Activated CD4-positive, alpha-beta T cell treated with anti-CD3 and anti-CD28 coated beads for 36 hours (primary cell): ENCODE measurements around the gene SLC9A8. TPM values are rescaled to one million over a fixed set of nuclear protein-coding genes. Genes with fewer than 3 reads are reported as not detected.
"Not testable (repeated sequence)": the region's sequence is repeated elsewhere in the genome, so short reads cannot be mapped to it uniquely, and the experiment has no call there.

Experiments
- ATAC-seq: fragments of 200-7000 bp; cut with Tn5 transposase; one replicate; pipeline ENCODE4 v1.10.0; 2021; ENCODE audit warnings: mild to moderate bottlenecking, moderate library complexity
- CTCF ChIA-PET: fragments of 350-600 bp; sonication (Branson Sonifier 250); formaldehyde crosslinking; loops from one replicate; lab custom pipeline; 2021; ENCODE audit warnings: antibody characterized with exemption; lab: Charles Lee
- POLR2A ChIA-PET: fragments of 350-600 bp; sonication (Branson Sonifier 250); formaldehyde crosslinking; loops from one replicate; lab custom pipeline; 2021; ENCODE audit warnings: antibody characterized with exemption, inconsistent platforms; lab: Charles Lee
- DNase-seq: peaks from one replicate; pipeline ENCODE4 v3.0.0-alpha.2; 2020
- H3K27ac Mint-ChIP-seq: one replicate; pipeline ENCODE4 v1.8.0; 2021; ENCODE audit warnings: mixed read lengths
- H3K27me3 Mint-ChIP-seq: one replicate; pipeline ENCODE4 v1.8.0; 2021; ENCODE audit warnings: mixed read lengths
- H3K36me3 Mint-ChIP-seq: one replicate; pipeline ENCODE4 v1.8.0; 2021; ENCODE audit warnings: low read depth, mixed read lengths
- H3K4me1 Mint-ChIP-seq: one replicate; pipeline ENCODE4 v1.8.0; 2021; ENCODE audit warnings: mixed read lengths
- H3K4me3 Mint-ChIP-seq: one replicate; pipeline ENCODE4 v1.8.0; 2021; ENCODE audit warnings: mild to moderate bottlenecking, moderate library complexity, mixed read lengths
- H3K9me3 Mint-ChIP-seq: one replicate; pipeline ENCODE4 v1.8.0; 2021; ENCODE audit warnings: low read depth, mixed read lengths
- intact Hi-C, 2 experiments: fragments of 100-400 bp; cut with DNase I in 1 of 2; cut with micrococcal nuclease in 1 of 2; formaldehyde crosslinking; loops; one replicate each; pipeline versions ENCODE4 v1.14.2 to v1.15.1; 2022 to 2024; cut with DNase I, micrococcal nuclease
- total RNA-seq, 2 experiments: library from RNA; stranded (reverse); gene quantifications; one replicate each; pipeline ENCODE4 v1.2.3, GENCODE V29; 2021

The SLC9A8 gene
- total RNA-seq, 2 experiments from 2014 or later: 12.6 to 16.7 TPM

- Mint-ChIP-seq H3K4me3 (no peak overlapping the region), H3K27me3 (no peaks in the 10 kb centered on the region), H3K4me1 (peaks cover 28% of the 10 kb centered on the region), H3K36me3 (peaks cover 13% of the 10 kb centered on the region), H3K27ac (no peak overlapping the region), H3K9me3 (no peaks in the 10 kb centered on the region)
- CTCF ChIA-PET: interaction anchor here (0.6 to 1.1 kb wide), 4 partner anchors 9 to 351 kb away, joined by 3 to 4 read pairs (median 4); no protein-coding TSS in a partner anchor
- POLR2A ChIA-PET: no interaction called here
- intact Hi-C loops: loop anchor here in 1 of 2 experiments (5.0 kb wide), 1 partner anchor 37 kb away; no protein-coding TSS in a partner anchor
- ATAC-seq (no peak), DNase-seq (no peak)
Measured at GRCh38 chr20:49890471-49891361, 78.1 kb downstream of the SLC9A8 start.

- Mint-ChIP-seq H3K27ac (peak overlapping the region; percentile 17), H3K4me3 (no peak overlapping the region), H3K27me3 (no peaks in the 10 kb centered on the region), H3K9me3 (no peaks in the 10 kb centered on the region), H3K4me1 (peaks cover 28% of the 10 kb centered on the region), H3K36me3 (peaks cover 13% of the 10 kb centered on the region)
- ChIA-PET POLR2A (no interaction called here), CTCF (interaction anchor here (1.0 to 1.5 kb wide), 5 partner anchors 8 to 179 kb away, joined by 3 to 6 read pairs (median 4); no protein-coding TSS in a partner anchor)
- no peak for ATAC-seq
- no peak for DNase-seq
- intact Hi-C loops: loop anchor here in 1 of 2 experiments (5.0 kb wide), 1 partner anchor 36 kb away; no protein-coding TSS in a partner anchor
Measured at GRCh38 chr20:49891476-49892110, 79.0 kb downstream of the SLC9A8 start.

GRCh38 chr20:49892260-49892659, 79.6 kb downstream of the SLC9A8 start:
- intact Hi-C loops: loop anchor here in 1 of 2 experiments (5.0 kb wide), 1 partner anchor 35 kb away; no protein-coding TSS in a partner anchor
- Mint-ChIP-seq H3K36me3 (peaks cover 11% of the 10 kb centered on the region), H3K4me3 (no peak overlapping the region), H3K27ac (peak overlapping the region; percentile 81), H3K27me3 (no peaks in the 10 kb centered on the region), H3K4me1 (peaks cover 28% of the 10 kb centered on the region), H3K9me3 (no peaks in the 10 kb centered on the region)
- CTCF ChIA-PET: interaction anchor here (0.6 to 1.7 kb wide), 7 partner anchors 9 to 219 kb away, joined by 3 to 6 read pairs (median 4); no protein-coding TSS in a partner anchor
- ATAC-seq (no peak), DNase-seq (no peak)
- POLR2A ChIA-PET: no interaction called here

- H3K27ac Mint-ChIP-seq: peak overlapping the region; percentile 81
- no peak for ATAC-seq
Measured at GRCh38 chr20:49892817-49893216, 80.2 kb downstream of the SLC9A8 start.

GRCh38 chr20:49893242-49894072, 80.8 kb downstream of the SLC9A8 start:
- H3K9me3 Mint-ChIP-seq: no peaks in the 10 kb centered on the region

More at GRCh38 chr20:49892817-49893216, 80.2 kb downstream of the SLC9A8 start:
- Mint-ChIP-seq H3K27me3 (no peaks in the 10 kb centered on the region), H3K36me3 (peaks cover 7% of the 10 kb centered on the region), H3K4me3 (no peak overlapping the region), H3K4me1 (peaks cover 25% of the 10 kb centered on the region), H3K9me3 (no peaks in the 10 kb centered on the region)
- no peak for DNase-seq
- POLR2A ChIA-PET: no interaction called here
- CTCF ChIA-PET: interaction anchor here (0.6 to 1.7 kb wide), 7 partner anchors 9 to 281 kb away, joined by 3 to 6 read pairs (median 4); no protein-coding TSS in a partner anchor
- intact Hi-C loops: loop anchor here in 1 of 2 experiments (5.0 kb wide), 1 partner anchor 34 kb away; no protein-coding TSS in a partner anchor

GRCh38 chr20:49894073-49894470, 81.4 kb downstream of the SLC9A8 start:
- DNase-seq (peak; percentile 63), ATAC-seq (peak; percentile 73)
- Mint-ChIP-seq H3K4me3 (no peak overlapping the region), H3K27me3 (no peaks in the 10 kb centered on the region), H3K4me1 (peaks cover 25% of the 10 kb centered on the region), H3K9me3 (no peaks in the 10 kb centered on the region), H3K27ac (peak overlapping the region; percentile 74), H3K36me3 (no peaks in the 10 kb centered on the region)
- CTCF ChIA-PET: interaction anchor here (0.9 to 1.2 kb wide), 2 partner anchors 17 to 284 kb away, joined by 3 to 4 read pairs; no protein-coding TSS in a partner anchor
- intact Hi-C loops: loop anchor here in 1 of 2 experiments (5.0 kb wide), 1 partner anchor 33 kb away; no protein-coding TSS in a partner anchor
- POLR2A ChIA-PET: interaction anchor here (0.9 kb wide), 1 partner anchor 9 kb away, joined by 4 read pairs; no protein-coding TSS in a partner anchor

More at GRCh38 chr20:49893242-49894072, 80.8 kb downstream of the SLC9A8 start:
- CTCF ChIA-PET: interaction anchor here (0.8 to 1.7 kb wide), 7 partner anchors 8 to 283 kb away, joined by 3 to 6 read pairs (median 4); no protein-coding TSS in a partner anchor
- intact Hi-C loops: loop anchor here in 1 of 2 experiments (5.0 kb wide), 1 partner anchor 34 kb away; no protein-coding TSS in a partner anchor
- peak overlapping the region; percentile 81 for H3K27ac Mint-ChIP-seq
- peaks cover 25% of the 10 kb centered on the region for H3K4me1 Mint-ChIP-seq
- H3K36me3 Mint-ChIP-seq: peaks cover 4% of the 10 kb centered on the region
- H3K27me3 Mint-ChIP-seq: no peaks in the 10 kb centered on the region
- DNase-seq: peak; percentile 76
- no peak overlapping the region for H3K4me3 Mint-ChIP-seq
- peak; percentile 81 for ATAC-seq
- POLR2A ChIA-PET: interaction anchor here (0.9 kb wide), 1 partner anchor 9 kb away, joined by 4 read pairs; no protein-coding TSS in a partner anchor

GRCh38 chr20:49895474-49896093, 83.0 kb downstream of the SLC9A8 start:
- H3K36me3 Mint-ChIP-seq, ATAC-seq, H3K27ac Mint-ChIP-seq, H3K9me3 Mint-ChIP-seq, intact Hi-C loops, DNase-seq, H3K27me3 Mint-ChIP-seq, H3K4me3 Mint-ChIP-seq: not testable (repeated sequence)
- CTCF ChIA-PET: interaction anchor here (1.5 kb wide), 1 partner anchor 36 kb away, joined by 4 read pairs; no protein-coding TSS in a partner anchor
- H3K4me1 Mint-ChIP-seq: peaks cover 25% of the 10 kb centered on the region
- POLR2A ChIA-PET: interaction anchor here (0.6 kb wide), 1 partner anchor 10 kb away, joined by 3 read pairs; no protein-coding TSS in a partner anchor

GRCh38 chr20:49896204-49896603, 83.6 kb downstream of the SLC9A8 start:
- Mint-ChIP-seq H3K4me1 (peaks cover 25% of the 10 kb centered on the region), H3K4me3 (no peak overlapping the region), H3K27me3 (no peaks in the 10 kb centered on the region), H3K36me3 (no peaks in the 10 kb centered on the region), H3K9me3 (no peaks in the 10 kb centered on the region), H3K27ac (no peak overlapping the region)
- no peak for ATAC-seq
- ChIA-PET POLR2A (interaction anchor here (0.6 kb wide), 1 partner anchor 9 kb away, joined by 3 read pairs; no protein-coding TSS in a partner anchor), CTCF (interaction anchor here (1.5 kb wide), 1 partner anchor 36 kb away, joined by 4 read pairs; no protein-coding TSS in a partner anchor)
- intact Hi-C loops: no loop called here
- no peak for DNase-seq

- CTCF ChIA-PET: interaction anchor here (0.6 to 1.3 kb wide), 6 partner anchors 9 to 302 kb away, joined by 3 to 4 read pairs (median 3); no protein-coding TSS in a partner anchor
- POLR2A ChIA-PET: interaction anchor here (0.7 to 1.0 kb wide), 2 partner anchors 13 to 366 kb away, joined by 3 read pairs; no protein-coding TSS in a partner anchor
Measured at GRCh38 chr20:49899541-49900383, 87.1 kb downstream of the SLC9A8 start.

More at GRCh38 chr20:49899541-49900383, 87.1 kb downstream of the SLC9A8 start:
- no peak overlapping the region for H3K27ac Mint-ChIP-seq
- ATAC-seq (no peak), DNase-seq (no peak)
- H3K27me3 Mint-ChIP-seq: no peaks in the 10 kb centered on the region
- H3K36me3 Mint-ChIP-seq: peaks cover 4% of the 10 kb centered on the region
- intact Hi-C loops: no loop called here
- no peak overlapping the region for H3K4me3 Mint-ChIP-seq
- no peaks in the 10 kb centered on the region for H3K9me3 Mint-ChIP-seq
- H3K4me1 Mint-ChIP-seq: peaks cover 1% of the 10 kb centered on the region
